ENCODE results near the gene MRPS26. TPM values are rescaled to one million over a fixed set of nuclear protein-coding genes. Genes with fewer than 3 reads are reported as not detected.

Gene MRPS26
- total and polyA plus RNA-seq, 2 of the 13 experiments (the other 11 are each of a cell fraction or from before 2014, with no cell fraction given) = 89.8 to 187 TPM

DNA sequence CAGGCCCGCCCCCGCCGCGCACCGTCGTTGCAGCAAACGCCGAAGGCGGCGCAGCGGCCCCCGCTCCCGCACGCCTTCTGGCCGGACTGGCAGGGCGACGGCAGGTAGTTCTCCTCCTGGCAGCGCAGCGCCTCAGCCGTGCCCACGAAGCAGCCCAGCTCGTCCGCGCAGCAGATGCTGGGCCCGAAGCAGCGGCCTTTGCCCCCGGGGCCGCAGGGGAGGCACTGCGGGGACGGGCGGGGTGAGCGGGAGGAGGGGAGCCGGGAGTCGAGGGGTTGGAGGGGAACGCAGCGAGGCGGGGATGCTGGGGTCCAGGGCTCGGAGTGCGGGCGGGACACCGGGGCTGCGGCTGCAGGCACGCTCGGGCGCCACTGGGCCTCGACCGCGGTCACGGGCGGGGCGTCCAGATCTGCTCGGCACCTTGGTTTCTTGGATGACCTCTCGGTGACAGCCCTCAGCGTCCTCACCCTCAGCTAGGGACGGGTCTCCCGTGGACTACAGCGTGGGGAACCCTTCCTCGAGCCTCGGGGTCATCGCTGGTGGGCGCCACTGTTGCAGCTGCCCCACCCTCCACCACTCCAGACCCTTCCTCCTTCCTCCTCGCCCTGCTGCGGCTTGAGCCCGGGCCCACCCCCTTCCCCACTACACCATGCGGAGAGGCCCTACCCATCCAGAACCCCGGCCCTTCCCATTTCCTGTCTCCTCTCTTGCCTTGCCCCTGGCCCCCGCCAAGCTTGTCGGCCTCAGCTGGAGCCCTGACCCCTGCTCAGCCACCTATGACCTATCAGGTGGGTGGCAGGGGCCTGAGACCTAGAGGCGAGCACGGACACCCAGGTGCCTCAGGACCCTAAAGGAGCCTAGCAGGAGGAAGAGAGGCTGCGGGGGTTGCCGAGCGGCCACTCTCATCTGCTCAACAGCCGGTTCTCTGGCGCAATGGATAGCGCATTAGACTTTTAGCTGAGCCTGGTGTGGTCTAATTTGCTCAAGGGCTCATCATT is 37.4 kb downstream of the MRPS26 start (continued):
- TF ChIP-seq NFATC3 (CRISPR knock-in tag; IDR thresholded peaks at IDR 0.05) (no peak), SOX13 (IDR thresholded peaks at IDR 0.05) (no peak), SOX13 (CRISPR knock-in tag; conservative IDR thresholded peaks at IDR 0.05 in 1 of 2, IDR thresholded peaks at IDR 0.05 in 1 of 2) (no peak), TBX3 (IDR thresholded peaks at IDR 0.05; ENCODE audit: borderline replicate concordance) (no peak), ZNF891 (CRISPR knock-in tag; IDR thresholded peaks at IDR 0.05) (peak; percentile 71), ZFP90 (CRISPR knock-in tag; IDR thresholded peaks at IDR 0.05; ENCODE audit: borderline replicate concordance) (no peak), MEIS1 (CRISPR knock-in tag; IDR thresholded peaks at IDR 0.05; ENCODE audit: borderline replicate concordance) (peak; percentile 53), MAZ (IDR thresholded peaks at IDR 0.05; ENCODE audit: borderline replicate concordance, low read depth, low read length) (no peak; the same call in 1 of the 2 replicates), MAZ (CRISPR knock-in tag; IDR thresholded peaks at IDR 0.05; ENCODE audit: low read depth) (peak; percentile 53; the same call in 1 of the 2 replicates), FOXK1 (CRISPR knock-in tag; IDR thresholded peaks at IDR 0.05; ENCODE audit: borderline replicate concordance, low read depth) (no peak), IKZF1 (IDR thresholded peaks at IDR 0.05) (no peak), MBNL3 (CRISPR knock-in tag; conservative IDR thresholded peaks at IDR 0.05) (no peak), ZNF260 (CRISPR knock-in tag; IDR thresholded peaks at IDR 0.05; ENCODE audit: borderline replicate concordance, low read depth) (no peak), TGIF2 (CRISPR knock-in tag; IDR thresholded peaks at IDR 0.05) (no peak)
- TF ChIP-seq, protein P1, sequence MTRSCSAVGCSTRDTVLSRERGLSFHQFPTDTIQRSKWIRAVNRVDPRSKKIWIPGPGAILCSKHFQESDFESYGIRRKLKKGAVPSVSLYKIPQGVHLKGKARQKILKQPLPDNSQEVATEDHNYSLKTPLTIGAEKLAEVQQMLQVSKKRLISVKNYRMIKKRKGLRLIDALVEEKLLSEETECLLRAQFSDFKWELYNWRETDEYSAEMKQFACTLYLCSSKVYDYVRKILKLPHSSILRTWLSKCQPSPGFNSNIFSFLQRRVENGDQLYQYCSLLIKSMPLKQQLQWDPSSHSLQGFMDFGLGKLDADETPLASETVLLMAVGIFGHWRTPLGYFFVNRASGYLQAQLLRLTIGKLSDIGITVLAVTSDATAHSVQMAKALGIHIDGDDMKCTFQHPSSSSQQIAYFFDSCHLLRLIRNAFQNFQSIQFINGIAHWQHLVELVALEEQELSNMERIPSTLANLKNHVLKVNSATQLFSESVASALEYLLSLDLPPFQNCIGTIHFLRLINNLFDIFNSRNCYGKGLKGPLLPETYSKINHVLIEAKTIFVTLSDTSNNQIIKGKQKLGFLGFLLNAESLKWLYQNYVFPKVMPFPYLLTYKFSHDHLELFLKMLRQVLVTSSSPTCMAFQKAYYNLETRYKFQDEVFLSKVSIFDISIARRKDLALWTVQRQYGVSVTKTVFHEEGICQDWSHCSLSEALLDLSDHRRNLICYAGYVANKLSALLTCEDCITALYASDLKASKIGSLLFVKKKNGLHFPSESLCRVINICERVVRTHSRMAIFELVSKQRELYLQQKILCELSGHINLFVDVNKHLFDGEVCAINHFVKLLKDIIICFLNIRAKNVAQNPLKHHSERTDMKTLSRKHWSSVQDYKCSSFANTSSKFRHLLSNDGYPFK (CRISPR knock-in tag; IDR thresholded peaks at IDR 0.05; ENCODE audit: borderline replicate concordance) = 0 out of 2 replicates have a peak, but pooled peaks have one; percentile 41
- TF ChIP-seq, protein P2, sequence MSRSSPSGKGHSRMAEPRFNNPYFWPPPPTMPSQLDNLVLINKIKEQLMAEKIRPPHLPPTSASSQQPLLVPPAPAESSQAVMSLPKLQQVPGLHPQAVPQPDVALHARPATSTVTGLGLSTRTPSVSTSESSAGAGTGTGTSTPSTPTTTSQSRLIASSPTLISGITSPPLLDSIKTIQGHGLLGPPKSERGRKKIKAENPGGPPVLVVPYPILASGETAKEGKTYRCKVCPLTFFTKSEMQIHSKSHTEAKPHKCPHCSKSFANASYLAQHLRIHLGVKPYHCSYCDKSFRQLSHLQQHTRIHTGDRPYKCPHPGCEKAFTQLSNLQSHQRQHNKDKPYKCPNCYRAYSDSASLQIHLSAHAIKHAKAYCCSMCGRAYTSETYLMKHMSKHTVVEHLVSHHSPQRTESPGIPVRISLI (CRISPR knock-in tag; IDR thresholded peaks at IDR 0.05; ENCODE audit: borderline replicate concordance) = peak; percentile 24; the same call in 1 of the 2 replicates
- TF ChIP-seq, protein P3, sequence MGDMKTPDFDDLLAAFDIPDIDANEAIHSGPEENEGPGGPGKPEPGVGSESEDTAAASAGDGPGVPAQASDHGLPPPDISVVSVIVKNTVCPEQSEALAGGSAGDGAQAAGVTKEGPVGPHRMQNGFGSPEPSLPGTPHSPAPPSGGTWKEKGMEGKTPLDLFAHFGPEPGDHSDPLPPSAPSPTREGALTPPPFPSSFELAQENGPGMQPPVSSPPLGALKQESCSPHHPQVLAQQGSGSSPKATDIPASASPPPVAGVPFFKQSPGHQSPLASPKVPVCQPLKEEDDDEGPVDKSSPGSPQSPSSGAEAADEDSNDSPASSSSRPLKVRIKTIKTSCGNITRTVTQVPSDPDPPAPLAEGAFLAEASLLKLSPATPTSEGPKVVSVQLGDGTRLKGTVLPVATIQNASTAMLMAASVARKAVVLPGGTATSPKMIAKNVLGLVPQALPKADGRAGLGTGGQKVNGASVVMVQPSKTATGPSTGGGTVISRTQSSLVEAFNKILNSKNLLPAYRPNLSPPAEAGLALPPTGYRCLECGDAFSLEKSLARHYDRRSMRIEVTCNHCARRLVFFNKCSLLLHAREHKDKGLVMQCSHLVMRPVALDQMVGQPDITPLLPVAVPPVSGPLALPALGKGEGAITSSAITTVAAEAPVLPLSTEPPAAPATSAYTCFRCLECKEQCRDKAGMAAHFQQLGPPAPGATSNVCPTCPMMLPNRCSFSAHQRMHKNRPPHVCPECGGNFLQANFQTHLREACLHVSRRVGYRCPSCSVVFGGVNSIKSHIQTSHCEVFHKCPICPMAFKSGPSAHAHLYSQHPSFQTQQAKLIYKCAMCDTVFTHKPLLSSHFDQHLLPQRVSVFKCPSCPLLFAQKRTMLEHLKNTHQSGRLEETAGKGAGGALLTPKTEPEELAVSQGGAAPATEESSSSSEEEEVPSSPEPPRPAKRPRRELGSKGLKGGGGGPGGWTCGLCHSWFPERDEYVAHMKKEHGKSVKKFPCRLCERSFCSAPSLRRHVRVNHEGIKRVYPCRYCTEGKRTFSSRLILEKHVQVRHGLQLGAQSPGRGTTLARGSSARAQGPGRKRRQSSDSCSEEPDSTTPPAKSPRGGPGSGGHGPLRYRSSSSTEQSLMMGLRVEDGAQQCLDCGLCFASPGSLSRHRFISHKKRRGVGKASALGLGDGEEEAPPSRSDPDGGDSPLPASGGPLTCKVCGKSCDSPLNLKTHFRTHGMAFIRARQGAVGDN (CRISPR knock-in tag; IDR thresholded peaks at IDR 0.05) = peak; percentile 72
- TF ChIP-seq, protein P4, sequence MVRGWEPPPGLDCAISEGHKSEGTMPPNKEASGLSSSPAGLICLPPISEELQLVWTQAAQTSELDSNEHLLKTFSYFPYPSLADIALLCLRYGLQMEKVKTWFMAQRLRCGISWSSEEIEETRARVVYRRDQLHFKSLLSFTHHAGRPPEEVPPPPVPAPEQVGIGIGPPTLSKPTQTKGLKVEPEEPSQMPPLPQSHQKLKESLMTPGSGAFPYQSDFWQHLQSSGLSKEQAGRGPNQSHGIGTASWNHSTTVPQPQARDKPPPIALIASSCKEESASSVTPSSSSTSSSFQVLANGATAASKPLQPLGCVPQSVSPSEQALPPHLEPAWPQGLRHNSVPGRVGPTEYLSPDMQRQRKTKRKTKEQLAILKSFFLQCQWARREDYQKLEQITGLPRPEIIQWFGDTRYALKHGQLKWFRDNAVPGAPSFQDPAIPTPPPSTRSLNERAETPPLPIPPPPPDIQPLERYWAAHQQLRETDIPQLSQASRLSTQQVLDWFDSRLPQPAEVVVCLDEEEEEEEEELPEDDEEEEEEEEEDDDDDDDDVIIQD (CRISPR knock-in tag; IDR thresholded peaks at IDR 0.05; ENCODE audit: low read depth) = no peak
